Small intestine (tissue), 7 donors: Measurements from ENCODE around the gene ADAMTS6. TPM values are rescaled to one million over a fixed set of nuclear protein-coding genes. Genes with fewer than 3 reads are reported as not detected.
A peak's percentile ranks its signal among the peaks of the same experiment; 100 is the strongest.
"Not testable (repeated sequence)": the region's sequence is repeated elsewhere in the genome, so short reads cannot be mapped to it uniquely, and the experiment has no call there.

Experiments
- DNase-seq, 2 donors: peaks; one replicate each; pipeline versions ENCODE4 v3.0.0 to v3.0.0-alpha.2; 2013
- FAIRE-seq: peaks from 2 replicates; lab custom pipeline; 2012; peaks lifted over from hg19 to GRCh38; lab: Jason Lieb, UNC
- H3K27ac ChIP-seq, 3 donors: one replicate each; pipeline ENCODE4 v1.5.1; 2013; ENCODE audit warnings: low read length in 2 of 3, mild to moderate bottlenecking in 2 of 3, control low read depth in 1 of 3, inconsistent platforms in 1 of 3, low read depth in 1 of 3, moderate library complexity in 1 of 3
- H3K27me3 ChIP-seq, 3 donors: one replicate each; pipeline ENCODE4 v1.6.1; 2013; ENCODE audit warnings: low read length in 3 of 3, inconsistent platforms in 1 of 3; ENCODE audit not compliant: control insufficient read depth in 3 of 3, insufficient read depth in 3 of 3
- H3K36me3 ChIP-seq, 3 donors: one replicate each; pipeline ENCODE4 v1.6.1; 2013; ENCODE audit warnings: low read length in 3 of 3, inconsistent platforms in 1 of 3, low read depth in 1 of 3, mild to moderate bottlenecking in 1 of 3, moderate library complexity in 1 of 3; ENCODE audit not compliant: control insufficient read depth in 3 of 3, insufficient read depth in 2 of 3
- H3K4me1 ChIP-seq, 3 donors: one replicate each; pipeline ENCODE4 v1.6.1; 2013; ENCODE audit warnings: low read length in 2 of 3, inconsistent platforms in 1 of 3, low read depth in 1 of 3, mild to moderate bottlenecking in 1 of 3, moderate library complexity in 1 of 3; ENCODE audit not compliant: control insufficient read depth in 3 of 3, insufficient read depth in 2 of 3
- H3K4me3 ChIP-seq, 3 donors: one replicate each; pipeline ENCODE4 v1.5.1; 2013; ENCODE audit warnings: low read length in 3 of 3, control low read depth in 1 of 3, inconsistent platforms in 1 of 3, low read depth in 1 of 3, mild to moderate bottlenecking in 1 of 3, moderate library complexity in 1 of 3
- H3K9me3 ChIP-seq, 2 donors: one replicate each; pipeline ENCODE4 v1.6.1; 2013; ENCODE audit warnings: low read depth in 1 of 2, low read length in 1 of 2; ENCODE audit not compliant: control insufficient read depth in 2 of 2, insufficient read depth in 1 of 2
- WGBS, 3 donors: extraction: QIAGEN DNeasy Blood & Tissue Kit; methylation state at CpG; one replicate each; pipeline ENCODE4 v1.1.7; 2013; 5-methylcytosine and 5-hydroxymethylcytosine counted together
- polyA plus RNA-seq, 4 donors: library from polyadenylated mRNA; stranded (reverse) in 3 of 4; unstranded in 1 of 4; fragments of 200-250 nt in 3 of 4; fragments of 120-200 nt in 1 of 4; gene quantifications; one replicate each; pipeline versions ENCODE4 v1.2.1 to v1.2.3, GENCODE V29; 2013
- donor health status: healthy with polysubstance abuse.
- donor health status: control.
- donor health status: control.
- donor health status: Bipolar disorder and iron deficiency.
- donor health status: healthy.

Gene ADAMTS6
- polyA plus RNA-seq, 4 donors, result 0.28 to 1.5 TPM; not detected in 2

DNA sequence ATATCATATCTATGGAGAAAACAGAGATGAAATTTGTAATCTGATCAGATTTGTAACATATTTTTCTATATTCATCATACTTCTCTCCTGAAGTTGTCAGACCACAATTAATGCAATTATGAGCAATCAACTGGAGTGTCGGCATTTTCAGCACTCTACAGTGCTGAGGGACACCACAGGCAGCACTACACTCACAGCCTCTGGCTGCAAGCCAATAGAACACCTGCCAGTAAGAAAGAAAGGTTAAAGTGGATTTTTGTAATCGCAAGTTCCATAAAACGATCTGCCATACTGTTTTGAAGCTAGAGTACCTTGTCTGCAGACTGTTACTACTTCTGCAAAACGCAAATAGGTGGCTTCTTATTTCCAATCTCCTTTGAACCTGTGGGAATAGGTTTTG is 147.6 kb downstream of the ADAMTS6 start:
- 21 to 66% (median 28%) methylated on average over 4 of the region's 4 CpGs for WGBS, 3 donors
- no peaks in the 10 kb centered on the region for H3K4me1 ChIP-seq
- H3K9me3 ChIP-seq, result peaks cover 3 to 7% of the 10 kb centered on the region in 2 donors
- H3K27ac ChIP-seq, result no peak overlapping the region
- no peaks in the 10 kb centered on the region for H3K36me3 ChIP-seq
- peak; percentile 5 to 28 for DNase-seq
- H3K27me3 ChIP-seq, result no peaks in the 10 kb centered on the region
- H3K4me3 ChIP-seq, result no peak overlapping the region
- no peak for FAIRE-seq

DNA sequence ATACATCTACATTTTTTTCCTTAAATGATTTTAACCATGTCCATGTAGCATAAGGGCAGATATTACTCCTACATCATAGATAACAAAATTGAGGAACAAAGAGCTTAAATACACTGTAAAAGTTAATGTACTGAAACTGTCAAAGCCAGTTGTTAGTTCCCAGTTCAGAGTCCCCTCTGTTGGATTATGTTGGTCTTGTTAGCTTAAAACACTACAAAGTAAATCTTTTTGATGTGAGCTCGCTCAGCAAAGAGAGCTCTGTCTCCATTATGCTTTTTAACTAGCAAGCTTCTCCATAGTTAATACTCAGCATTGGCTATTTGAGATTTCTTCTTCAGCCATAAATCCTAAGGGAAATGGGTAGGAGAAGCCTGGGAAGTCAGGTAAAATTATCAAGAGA is 149.1 kb downstream of the ADAMTS6 start:
- FAIRE-seq (no peak), DNase-seq (peak in 1 of 2 donors; percentile 2)
- no peaks in the 10 kb centered on the region for H3K9me3 ChIP-seq
- H3K4me3 ChIP-seq, result no peak overlapping the region
- H3K36me3 ChIP-seq, result no peaks in the 10 kb centered on the region
- H3K27me3 ChIP-seq, result no peaks in the 10 kb centered on the region
- no peak overlapping the region for H3K27ac ChIP-seq
- 76 to 86% (median 80%) methylated on average over 1 of the region's 1 CpG for WGBS, 3 donors
- H3K4me1 ChIP-seq, result no peaks in the 10 kb centered on the region

DNA sequence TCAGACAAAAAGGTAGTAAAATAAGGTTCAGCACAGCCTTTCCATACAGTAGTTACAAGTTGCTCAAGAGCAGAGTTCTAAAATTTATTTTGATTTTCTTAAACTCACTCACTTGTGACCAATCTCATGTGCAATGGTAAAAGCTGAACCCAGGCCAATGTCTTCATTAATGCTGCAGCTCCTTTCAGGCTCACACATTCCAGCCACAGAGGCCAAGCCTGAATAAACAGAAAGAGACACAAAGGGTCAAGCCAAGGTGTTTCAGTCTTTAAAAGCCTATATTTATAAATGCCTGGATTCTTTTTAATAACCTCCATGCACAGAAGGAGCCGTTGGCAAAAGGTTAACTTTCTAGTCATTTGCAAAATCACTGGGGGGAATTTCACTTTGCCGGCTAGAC is 152.5 kb downstream of the ADAMTS6 start:
- Histone ChIP-seq H3K27me3 (no peaks in the 10 kb centered on the region), H3K27ac (no peak overlapping the region), H3K9me3 (no peaks in the 10 kb centered on the region), H3K4me3 (no peak overlapping the region), H3K36me3 (no peaks in the 10 kb centered on the region), H3K4me1 (no peaks in the 10 kb centered on the region)
- 67 to 79% (median 72%) methylated on average over 2 of the region's 2 CpGs for WGBS, 3 donors
- FAIRE-seq (no peak), DNase-seq (no peak)

DNA sequence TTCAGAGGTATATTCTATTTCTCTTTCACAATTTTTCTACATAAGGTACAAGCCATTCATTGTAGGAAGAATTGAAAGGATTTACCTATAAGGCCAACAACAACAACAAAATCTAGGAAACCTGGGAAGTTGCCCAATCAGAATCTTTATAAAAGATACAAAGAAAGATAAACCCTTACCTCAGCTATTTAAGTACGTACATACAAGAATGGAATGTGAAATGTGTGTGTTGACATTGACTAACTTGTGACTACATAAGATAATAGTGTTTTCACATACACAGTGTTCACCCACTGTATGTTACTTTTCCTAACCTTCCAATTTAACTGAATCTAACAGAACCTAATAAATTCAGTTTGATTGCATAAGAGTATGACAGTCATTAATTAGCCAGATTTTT is 154.1 kb downstream of the ADAMTS6 start:
- no peak overlapping the region for H3K27ac ChIP-seq
- WGBS, 3 donors, result 71 to 76% (median 71%) methylated on average over 1 of the region's 1 CpG
- no peaks in the 10 kb centered on the region for H3K36me3 ChIP-seq
- no peaks in the 10 kb centered on the region for H3K9me3 ChIP-seq
- no peak overlapping the region for H3K4me3 ChIP-seq
- no peaks in the 10 kb centered on the region for H3K4me1 ChIP-seq
- H3K27me3 ChIP-seq, result no peaks in the 10 kb centered on the region
- DNase-seq (no peak), FAIRE-seq (no peak)

DNA sequence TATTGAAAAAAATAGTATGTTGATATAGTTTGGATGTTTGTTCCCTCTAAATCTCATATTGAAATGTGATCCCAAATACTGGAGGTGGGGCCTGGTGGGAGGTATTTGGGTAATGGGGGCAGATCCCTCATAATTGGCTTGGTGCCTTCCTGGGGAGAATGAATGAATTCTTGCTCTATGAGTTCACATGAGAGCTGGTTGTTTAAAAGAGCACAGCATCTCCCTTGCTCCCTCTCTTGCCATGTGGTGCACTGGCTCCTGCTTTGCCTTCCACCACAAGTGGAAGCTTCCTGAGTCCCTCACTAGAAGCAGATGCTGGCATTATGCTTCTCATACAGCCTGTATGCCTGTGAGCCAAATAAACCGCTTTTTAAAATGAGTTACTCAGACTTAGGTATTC is 154.8 kb downstream of the ADAMTS6 start:
- Histone ChIP-seq H3K9me3 (no peaks in the 10 kb centered on the region), H3K36me3 (no peaks in the 10 kb centered on the region), H3K4me1 (no peaks in the 10 kb centered on the region), H3K4me3 (no peak overlapping the region), H3K27ac (no peak overlapping the region), H3K27me3 (no peaks in the 10 kb centered on the region)
- WGBS, 3 donors, result 77 to 84% (median 81%) methylated on average over 1 of the region's 1 CpG
- DNase-seq, result no peak
- no peak for FAIRE-seq

DNA sequence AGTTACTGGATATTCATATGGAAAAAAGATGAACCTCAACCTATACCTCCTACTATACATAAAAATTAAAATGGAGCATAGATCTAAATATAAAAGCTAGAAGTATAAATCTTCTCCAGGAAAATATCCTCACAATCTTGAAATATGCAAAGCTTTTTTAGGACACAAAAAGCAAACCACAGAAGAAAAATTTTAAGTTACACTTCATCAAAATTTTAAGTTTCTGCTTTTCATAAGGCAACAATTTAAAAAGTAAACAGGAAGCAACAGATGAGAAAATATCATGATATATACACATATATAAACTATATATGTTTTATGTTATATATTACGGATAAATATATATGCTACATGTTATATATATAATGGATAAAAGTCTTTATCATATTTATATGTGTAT is 157.5 kb downstream of the ADAMTS6 start:
- Histone ChIP-seq H3K27ac (no peak overlapping the region), H3K4me1 (no peaks in the 10 kb centered on the region), H3K27me3 (no peaks in the 10 kb centered on the region), H3K36me3 (no peaks in the 10 kb centered on the region), H3K4me3 (no peak overlapping the region), H3K9me3 (no peaks in the 10 kb centered on the region)
- WGBS, 3 donors, result 91 to 98% (median 94%) methylated on average over 1 of the region's 1 CpG
- DNase-seq (no peak), FAIRE-seq (no peak)

- DNase-seq, H3K27me3 ChIP-seq, H3K4me3 ChIP-seq, H3K4me1 ChIP-seq, H3K27ac ChIP-seq, FAIRE-seq, H3K36me3 ChIP-seq, H3K9me3 ChIP-seq: not testable (repeated sequence)
- WGBS, 3 donors, result 91 to 100% (median 94%) methylated on average over 1 of the region's 1 CpG
These were observed 161.0 kb downstream of the ADAMTS6 start for GRCh38 chr5:65320704-65321103.

DNA sequence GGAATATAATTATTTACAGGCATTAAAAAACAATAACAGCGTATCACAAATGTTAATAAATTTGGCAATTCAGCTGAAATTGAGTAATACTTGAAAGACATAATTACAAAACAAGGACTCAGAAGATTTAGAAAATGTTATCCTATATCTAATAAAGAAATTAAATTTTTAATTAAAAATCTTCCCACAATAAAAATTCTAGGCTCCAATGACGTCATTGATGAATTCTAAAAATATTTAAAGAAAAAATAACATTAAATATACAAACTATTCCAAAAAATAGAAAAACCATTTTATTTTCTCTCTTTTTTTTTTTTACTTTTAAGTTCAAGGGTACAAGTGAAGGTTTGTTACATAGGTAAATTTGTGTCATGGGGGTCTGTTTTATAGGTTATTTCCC is 161.5 kb downstream of the ADAMTS6 start:
- Histone ChIP-seq H3K27ac (no peak overlapping the region), H3K9me3 (no peaks in the 10 kb centered on the region), H3K4me1 (no peaks in the 10 kb centered on the region), H3K4me3 (no peak overlapping the region), H3K27me3 (no peaks in the 10 kb centered on the region), H3K36me3 (no peaks in the 10 kb centered on the region)
- DNase-seq (no peak), FAIRE-seq (no peak)
- 86 to 93% (median 91%) methylated on average over 2 of the region's 2 CpGs for WGBS, 3 donors

DNA sequence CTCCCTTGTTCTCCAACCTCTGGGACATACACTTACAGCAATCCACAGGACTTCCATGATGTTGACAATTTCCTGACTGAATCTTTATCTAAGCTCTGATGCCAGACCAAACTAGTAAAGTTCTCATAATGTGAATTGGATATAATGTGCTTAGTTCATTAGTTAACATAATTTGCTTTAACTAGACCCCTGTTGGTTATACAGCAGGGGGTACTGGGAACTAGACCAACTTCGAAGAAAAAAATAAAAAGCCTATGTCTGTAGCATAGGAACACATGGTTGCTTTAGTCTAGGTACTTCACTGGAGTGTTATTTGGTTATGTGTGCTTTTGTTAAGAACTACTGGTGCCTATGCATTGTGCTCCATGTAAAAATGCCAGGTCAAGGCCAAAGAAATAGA is 173.8 kb downstream of the ADAMTS6 start:
- Histone ChIP-seq H3K4me1 (no peaks in the 10 kb centered on the region), H3K27ac (no peak overlapping the region), H3K4me3 (no peak overlapping the region), H3K36me3 (no peaks in the 10 kb centered on the region), H3K9me3 (no peaks in the 10 kb centered on the region), H3K27me3 (no peaks in the 10 kb centered on the region)
- no peak for DNase-seq
- no peak for FAIRE-seq
- 82 to 89% (median 88%) methylated on average over 1 of the region's 1 CpG for WGBS, 3 donors
